ENCODE data around the gene HPCAL1. TPM values are rescaled to one million over a fixed set of nuclear protein-coding genes. Genes with fewer than 3 reads are reported as not detected.

Gene HPCAL1
- total and polyA plus RNA-seq, 2 experiments from 2014 or later: 8.3 to 25.4 TPM

- Histone ChIP-seq H3K36me3 (ENCODE audit: insufficient read depth) (no peaks in the 10 kb centered on the region), H3K4me1 (ENCODE audit: insufficient read depth) (no peaks in the 10 kb centered on the region)
These were observed 26.0 kb upstream of the HPCAL1 start for GRCh38 chr2:10276481-10277292.

More at GRCh38 chr2:10276481-10277292, 26.0 kb upstream of the HPCAL1 start:
- Mint-ChIP-seq H3K36me3 (ENCODE audit: low read depth) (no peaks in the 10 kb centered on the region), H3K9me3 (no peaks in the 10 kb centered on the region), H3K27me3 (ENCODE audit: insufficient read depth, low read depth, poor library complexity) (peaks cover 14% of the 10 kb centered on the region), H3K27ac (no peak overlapping the region), H3K4me1 (no peaks in the 10 kb centered on the region; the same call in 2 of the 3 replicates), H3K4me3 (no peak overlapping the region)
- Histone ChIP-seq H3F3A (replicated peaks; ENCODE audit: low read depth) (no peaks in the 10 kb centered on the region), H3K27ac (ENCODE audit: low read depth) (no peak overlapping the region), H3K9me2 (ENCODE audit: insufficient read depth) (no peaks in the 10 kb centered on the region), H2AFZ (no peak overlapping the region), H3K4me3 (no peak overlapping the region), H3K4me2 (no peak overlapping the region), H3K79me2 (replicated peaks; ENCODE audit: insufficient read depth) (no peaks in the 10 kb centered on the region), H3K27me3 (ENCODE audit: insufficient read depth) (no peaks in the 10 kb centered on the region), H4K20me1 (replicated peaks; ENCODE audit: insufficient read depth) (no peaks in the 10 kb centered on the region)
- TF ChIP-seq ZNF114 (CRISPR knock-in tag; IDR thresholded peaks at IDR 0.05): no peak
- TF ChIP-seq JUNB (IDR thresholded peaks at IDR 0.05; ENCODE audit: unreplicated experiment): no peak
- no peak for TF ChIP-seq REST (IDR thresholded peaks at IDR 0.05; ENCODE audit: unreplicated experiment)
- TF ChIP-seq EZH2 (IDR thresholded peaks at IDR 0.05; ENCODE audit: low read depth, unreplicated experiment): no peak
- TF ChIP-seq ETS1 (IDR thresholded peaks at IDR 0.05): no peak
- TF ChIP-seq, protein P1, sequence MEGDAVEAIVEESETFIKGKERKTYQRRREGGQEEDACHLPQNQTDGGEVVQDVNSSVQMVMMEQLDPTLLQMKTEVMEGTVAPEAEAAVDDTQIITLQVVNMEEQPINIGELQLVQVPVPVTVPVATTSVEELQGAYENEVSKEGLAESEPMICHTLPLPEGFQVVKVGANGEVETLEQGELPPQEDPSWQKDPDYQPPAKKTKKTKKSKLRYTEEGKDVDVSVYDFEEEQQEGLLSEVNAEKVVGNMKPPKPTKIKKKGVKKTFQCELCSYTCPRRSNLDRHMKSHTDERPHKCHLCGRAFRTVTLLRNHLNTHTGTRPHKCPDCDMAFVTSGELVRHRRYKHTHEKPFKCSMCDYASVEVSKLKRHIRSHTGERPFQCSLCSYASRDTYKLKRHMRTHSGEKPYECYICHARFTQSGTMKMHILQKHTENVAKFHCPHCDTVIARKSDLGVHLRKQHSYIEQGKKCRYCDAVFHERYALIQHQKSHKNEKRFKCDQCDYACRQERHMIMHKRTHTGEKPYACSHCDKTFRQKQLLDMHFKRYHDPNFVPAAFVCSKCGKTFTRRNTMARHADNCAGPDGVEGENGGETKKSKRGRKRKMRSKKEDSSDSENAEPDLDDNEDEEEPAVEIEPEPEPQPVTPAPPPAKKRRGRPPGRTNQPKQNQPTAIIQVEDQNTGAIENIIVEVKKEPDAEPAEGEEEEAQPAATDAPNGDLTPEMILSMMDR (conservative IDR thresholded peaks at IDR 0.05; ENCODE audit: low read depth in 2 of 2): no peak
- no peak for TF ChIP-seq ZNF462 (CRISPR knock-in tag; IDR thresholded peaks at IDR 0.05)
- TF ChIP-seq EZH2phosphoT487 (IDR thresholded peaks at IDR 0.05; ENCODE audit: unreplicated experiment): no peak
- TF ChIP-seq POLR2AphosphoS5 (IDR thresholded peaks at IDR 0.05; ENCODE audit: low read depth): no peak
- TF ChIP-seq NANOG (IDR thresholded peaks at IDR 0.05; ENCODE audit: borderline replicate concordance): no peak
- TF ChIP-seq CREB1 (CRISPR knock-in tag; IDR thresholded peaks at IDR 0.05; ENCODE audit: low read depth): no peak
- no peak for TF ChIP-seq STAT1 (IDR thresholded peaks at IDR 0.05; ENCODE audit: unreplicated experiment)
- ATAC-seq (no peak), DNase-seq (ENCODE audit: low spot score) (no peak)

All from GM23338 (cell line).